H1 (cell line): ENCODE results near the gene TNFRSF13B. TPM values are rescaled to one million over a fixed set of nuclear protein-coding genes. Genes with fewer than 3 reads are reported as not detected.
"Not testable (repeated sequence)": the region's sequence is repeated elsewhere in the genome, so short reads cannot be mapped to it uniquely, and the experiment has no call there.

Source experiments
- CTCF ChIA-PET: fragments of 300-600 bp; sonication (Branson Sonifier 250); formaldehyde crosslinking; loops from one replicate; lab custom pipeline; 2021; ENCODE audit not compliant: partially characterized antibody; lab: Charles Lee
- POLR2A ChIA-PET: fragments of 300-600 bp; sonication (Branson Sonifier 250); formaldehyde crosslinking; loops from one replicate; lab custom pipeline; 2021; ENCODE audit warnings: inconsistent platforms; ENCODE audit not compliant: partially characterized antibody; lab: Charles Lee
- DNase-seq, 2 experiments: peaks; one replicate each; pipeline versions ENCODE4 v3.0.0 to v3.0.0-alpha.2; 2010 to 2022; ENCODE audit warnings: low spot score in 2 of 2, low read depth in 1 of 2, mixed read lengths in 1 of 2
- FAIRE-seq: peaks from 2 replicates; lab custom pipeline; 2011; peaks lifted over from hg19 to GRCh38; lab: Jason Lieb, UNC
- H2AFZ ChIP-seq: 2 replicates; pipeline ENCODE4 v1.8.1; 2012; ENCODE audit warnings: low read length, inconsistent platforms
- H2AK5ac ChIP-seq: 2 replicates; pipeline ENCODE4 v1.6.1; 2013; ENCODE audit warnings: low read depth, low read length
- H2BK120ac ChIP-seq: replicated peaks from 2 replicates; pipeline ENCODE3; 2013; ENCODE audit warnings: low read depth, low read length, inconsistent platforms
- H2BK12ac ChIP-seq: 2 replicates; pipeline ENCODE4 v1.6.1; 2013; ENCODE audit warnings: low read depth, low read length
- H2BK15ac ChIP-seq: 2 replicates; pipeline ENCODE4 v1.6.1; 2013; ENCODE audit warnings: low read length
- H2BK20ac ChIP-seq: 2 replicates; pipeline ENCODE4 v1.6.1; 2013; ENCODE audit warnings: low read length
- H2BK5ac ChIP-seq: 2 replicates; pipeline ENCODE4 v1.6.1; 2013; ENCODE audit warnings: low read depth, low read length
- H3K14ac ChIP-seq: 2 replicates; pipeline ENCODE4 v1.6.1; 2013; ENCODE audit warnings: inconsistent platforms; ENCODE audit not compliant: insufficient read length
- H3K18ac ChIP-seq: 2 replicates; pipeline ENCODE4 v1.6.1; 2013; ENCODE audit warnings: low read length; ENCODE audit errors: extremely low read depth
- H3K23ac ChIP-seq: 2 replicates; pipeline ENCODE4 v1.6.1; 2013; ENCODE audit warnings: inconsistent platforms; ENCODE audit not compliant: insufficient read length
- H3K23me2 ChIP-seq: 2 replicates; pipeline ENCODE4 v1.6.1; 2013; ENCODE audit warnings: low read depth, low read length
- H3K27ac ChIP-seq: 2 replicates; pipeline ENCODE4 v1.6.1; 2011; ENCODE audit warnings: low read depth, low read length, inconsistent platforms
- H3K27me3 ChIP-seq, 4 experiments: replicated peaks in 1 of 4; 1 replicate in 1 of 4; 2 replicates in 3 of 4; pipeline versions ENCODE4 v1.6.1 to v1.8.1; 2011 to 2013; ENCODE audit warnings: low read length in 3 of 4, mild to moderate bottlenecking in 3 of 4, inconsistent platforms in 2 of 4, mixed read lengths in 2 of 4, moderate library complexity in 1 of 4; ENCODE audit not compliant: control insufficient read depth in 3 of 4, insufficient read depth in 3 of 4; ENCODE audit errors: extremely low read depth in 1 of 4
- H3K36me3 ChIP-seq, 4 experiments: 2 replicates each; pipeline versions ENCODE4 v1.6.1 to v1.8.1; 2011 to 2013; ENCODE audit warnings: mild to moderate bottlenecking in 4 of 4, low read length in 3 of 4, moderate library complexity in 2 of 4, control low read depth in 1 of 4, inconsistent platforms in 1 of 4; ENCODE audit not compliant: insufficient read depth in 4 of 4, control insufficient read depth in 2 of 4
- H3K4ac ChIP-seq: replicated peaks from 2 replicates; pipeline ENCODE3; 2013; ENCODE audit warnings: low read length, low read depth, mixed read lengths, inconsistent platforms; ENCODE audit not compliant: insufficient read length
- H3K4me1 ChIP-seq, 4 experiments: replicated peaks in 1 of 4; 1 replicate in 1 of 4; 2 replicates in 3 of 4; pipeline versions ENCODE4 v1.6.1 to v1.8.1; 2011 to 2013; ENCODE audit warnings: low read length in 3 of 4, inconsistent platforms in 2 of 4, mixed read lengths in 1 of 4; ENCODE audit not compliant: insufficient read depth in 4 of 4, control insufficient read depth in 3 of 4
- H3K4me2 ChIP-seq, 2 experiments: 2 replicates each; pipeline versions ENCODE4 v1.6.1 to v1.8.1; 2011 to 2013; ENCODE audit warnings: low read depth in 2 of 2, low read length in 2 of 2, control low read depth in 1 of 2, inconsistent platforms in 1 of 2, mild to moderate bottlenecking in 1 of 2; ENCODE audit not compliant: insufficient read depth in 1 of 2
- H3K4me3 ChIP-seq, 4 experiments: fragments of 200-600, 300-600 bp in 1 of 4; sonication (generic), shearing (Covaris generic), sonication (Bioruptor Twin) in 1 of 4; 2 replicates each; pipeline versions ENCODE4 v1.5.1 to v1.8.1; 2011 to 2016; ENCODE audit warnings: low read length in 4 of 4, low read depth in 3 of 4, control low read depth in 2 of 4, inconsistent platforms in 2 of 4, mild to moderate bottlenecking in 2 of 4, mixed read lengths in 1 of 4, moderate library complexity in 1 of 4; ENCODE audit not compliant: insufficient read depth in 2 of 4; ENCODE audit errors: extremely low read depth in 1 of 4
- H3K56ac ChIP-seq: replicated peaks from 2 replicates; pipeline ENCODE3; 2013; ENCODE audit warnings: low read depth, mild to moderate bottlenecking, mixed read lengths, low read length, inconsistent platforms; ENCODE audit not compliant: insufficient read length
- H3K79me1 ChIP-seq: 2 replicates; pipeline ENCODE4 v1.6.1; 2013; ENCODE audit warnings: low read depth, low read length, control low read depth
- H3K79me2 ChIP-seq, 2 experiments: 2 replicates each; pipeline versions ENCODE4 v1.6.1 to v1.8.1; 2012 to 2013; ENCODE audit warnings: low read length in 2 of 2, mild to moderate bottlenecking in 2 of 2, inconsistent platforms in 1 of 2; ENCODE audit not compliant: insufficient read depth in 2 of 2, control insufficient read depth in 1 of 2
- H3K9ac ChIP-seq, 4 experiments: replicated peaks in 1 of 4; 1 replicate in 1 of 4; 2 replicates in 3 of 4; pipeline versions ENCODE4 v1.6.1 to v1.8.1; 2011 to 2013; ENCODE audit warnings: low read depth in 3 of 4, low read length in 3 of 4, control low read depth in 2 of 4, mild to moderate bottlenecking in 2 of 4, moderate library complexity in 2 of 4, inconsistent platforms in 1 of 4; ENCODE audit errors: extremely low read depth in 1 of 4
- H3K9me3 ChIP-seq, 2 experiments: 2 replicates each; pipeline versions ENCODE4 v1.6.1 to v1.8.1; 2012 to 2013; ENCODE audit warnings: mild to moderate bottlenecking in 2 of 2, moderate library complexity in 2 of 2, control low read depth in 1 of 2, inconsistent platforms in 1 of 2, low read depth in 1 of 2, low read length in 1 of 2, mixed read lengths in 1 of 2; ENCODE audit not compliant: insufficient read depth in 2 of 2
- H4K20me1 ChIP-seq, 2 experiments: replicated peaks in 1 of 2; 2 replicates each; pipeline versions ENCODE3 to v1.8.1; 2011 to 2013; ENCODE audit warnings: inconsistent platforms in 2 of 2, low read length in 2 of 2, mild to moderate bottlenecking in 1 of 2; ENCODE audit not compliant: insufficient read depth in 2 of 2, control insufficient read depth in 1 of 2
- H4K5ac ChIP-seq: 2 replicates; pipeline ENCODE4 v1.6.1; 2013; ENCODE audit warnings: low read length, low read depth, mixed read lengths, inconsistent platforms; ENCODE audit not compliant: insufficient read length
- H4K8ac ChIP-seq: 2 replicates; pipeline ENCODE4 v1.8.0; 2013; ENCODE audit warnings: mild to moderate bottlenecking, moderate library complexity, low read length, inconsistent platforms; ENCODE audit not compliant: insufficient read depth; ENCODE audit errors: extremely low read depth
- H4K91ac ChIP-seq: replicated peaks from 2 replicates; pipeline ENCODE3; 2013; ENCODE audit warnings: low read length, mixed read lengths, inconsistent platforms; ENCODE audit not compliant: insufficient read length
- whole genome bisulfite sequencing, 2 experiments: shearing (Covaris generic) in 1 of 2; methylation state at CpG; one replicate each; pipeline versions ENCODE4 v1.1.6 to v1.1.7; 2013 to 2015; ENCODE audit warnings: low lambda C conversion rate in 2 of 2, mixed read lengths in 2 of 2, inconsistent platforms in 1 of 2, low coverage in 1 of 2, missing lambda C conversion rate in 1 of 2; ENCODE audit not compliant: insufficient replicate concordance in 2 of 2, insufficient coverage in 1 of 2, insufficient read length in 1 of 2; ENCODE audit errors: extremely low coverage in 1 of 2, missing lambda C conversion rate in 1 of 2; 5-methylcytosine and 5-hydroxymethylcytosine counted together
- polyA plus RNA-seq, 7 experiments: library from polyadenylated mRNA; depleted of rRNA in 3 of 7; stranded (reverse) in 5 of 7; unstranded in 2 of 7; fragments of >200 nt in 5 of 7; fragments of 200-250 nt in 2 of 7; gene quantifications; 1 replicate in 5 of 7; 2 replicates in 1 of 7; 4 replicates in 1 of 7; pipeline versions ENCODE4 v1.2.1 to v1.2.3, GENCODE V29; 2011 to 2013; ENCODE audit warnings: missing spikeins in 2 of 7, mixed read lengths in 2 of 7
- total RNA-seq: library from RNA; stranded (reverse); fragmentation: NEBNext Ultra II Directional; extraction: Animal tissue kit (Norgen Biotek cat#: 25700); gene quantifications from 2 replicates; pipeline ENCODE4 v1.2.1, GENCODE V29; 2021

TNFRSF13B gene
- total and polyA plus RNA-seq, 2 of the 8 experiments (the other 6 are each of a cell fraction or from before 2014, with no cell fraction given) = not detected

DNA sequence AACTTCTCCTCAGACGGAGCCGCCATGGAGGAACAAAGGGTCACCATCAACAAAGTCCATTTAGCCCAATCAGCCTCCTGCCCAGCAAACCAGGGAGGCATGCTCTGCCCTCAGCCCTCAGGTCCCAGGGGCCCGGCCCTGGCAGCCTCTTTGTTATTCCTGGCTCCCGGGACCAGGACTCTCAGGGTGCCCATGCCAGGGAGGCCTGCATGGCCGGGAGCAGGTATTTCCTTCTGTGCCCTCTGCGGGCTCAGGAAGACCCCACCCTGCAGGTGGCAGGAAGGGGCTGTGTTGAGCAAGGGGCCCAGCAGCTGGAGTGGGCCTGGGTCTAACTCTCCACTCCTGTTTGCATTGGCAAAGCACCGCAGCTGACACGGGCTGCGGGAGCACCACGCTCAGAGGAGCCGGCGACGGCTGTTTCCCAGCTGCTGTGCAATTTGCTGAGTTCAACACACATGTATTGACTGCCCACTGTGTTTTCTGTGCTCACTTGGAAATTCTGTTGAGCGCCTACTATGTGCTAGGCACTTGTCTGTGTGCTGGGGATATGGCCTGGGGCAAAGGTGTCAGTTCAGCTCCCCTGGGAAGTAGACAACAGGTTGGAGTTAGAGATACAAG lies 33.2 kb upstream of the TNFRSF13B start:
- FAIRE-seq, H3K4me1 ChIP-seq, H3K56ac ChIP-seq, H2BK20ac ChIP-seq, H3K23ac ChIP-seq, H3K27me3 ChIP-seq, H2BK5ac ChIP-seq, H3K18ac ChIP-seq, H4K20me1 ChIP-seq, H3K79me1 ChIP-seq, H3K79me2 ChIP-seq, H3K4me3 ChIP-seq, H2BK15ac ChIP-seq, H3K14ac ChIP-seq, H3K9ac ChIP-seq, H2BK12ac ChIP-seq, H4K5ac ChIP-seq, H2AK5ac ChIP-seq, H4K91ac ChIP-seq, H2AFZ ChIP-seq, POLR2A ChIA-PET, H2BK120ac ChIP-seq, H3K23me2 ChIP-seq, H3K9me3 ChIP-seq, H3K36me3 ChIP-seq, H4K8ac ChIP-seq, H3K27ac ChIP-seq, DNase-seq, H3K4me2 ChIP-seq, H3K4ac ChIP-seq: not testable (repeated sequence)
- CTCF ChIA-PET = interaction anchor here (0.6 to 1.4 kb wide), 7 partner anchors 13 to 141 kb away, joined by 3 to 5 read pairs (median 4); no protein-coding TSS in a partner anchor
- WGBS, 2 experiments = 92% methylated on average over 10 of the region's 14 CpGs; no CpG with 5 or more reads in 1 of the 2 experiments
